Measurements from ENCODE around the gene MEAK7.
"Not testable (repeated sequence)": the region's sequence is repeated elsewhere in the genome, so short reads cannot be mapped to it uniquely, and the experiment has no call there.

MEAK7 gene

GRCh38 chr16:84532855-84533486 lies 28.5 kb upstream of the MEAK7 start:
- DNase-seq (ENCODE audit: low spot score) = no peak

- DNase-seq (ENCODE audit: low spot score) = peak; percentile 86
These were observed 27.8 kb upstream of the MEAK7 start for GRCh38 chr16:84532291-84532724.

- no peak for DNase-seq (ENCODE audit: low spot score)
These were observed 27.2 kb upstream of the MEAK7 start for GRCh38 chr16:84531671-84532111.

GRCh38 chr16:84530590-84530989 lies 26.1 kb upstream of the MEAK7 start:
- DNase-seq (ENCODE audit: low spot score) = no peak

GRCh38 chr16:84529607-84530006 lies 25.1 kb upstream of the MEAK7 start:
- DNase-seq (ENCODE audit: low spot score) = no peak

GRCh38 chr16:84528322-84528721 lies 23.9 kb upstream of the MEAK7 start:
- no peak for DNase-seq (ENCODE audit: low spot score)

- no peak for DNase-seq (ENCODE audit: low spot score)
These were observed 23.2 kb upstream of the MEAK7 start for GRCh38 chr16:84527532-84528269.

- no peak for DNase-seq (ENCODE audit: low spot score)
These were observed 22.5 kb upstream of the MEAK7 start for GRCh38 chr16:84526794-84527531.

GRCh38 chr16:84524941-84525581 lies 20.6 kb upstream of the MEAK7 start:
- not testable (repeated sequence) for DNase-seq (ENCODE audit: low spot score)

- no peak for DNase-seq (ENCODE audit: low spot score)
These were observed 20.0 kb upstream of the MEAK7 start for GRCh38 chr16:84524346-84524920.

- DNase-seq (ENCODE audit: low spot score) = no peak
These were observed 17.0 kb upstream of the MEAK7 start for GRCh38 chr16:84521497-84521770.

GRCh38 chr16:84520725-84521496 lies 16.5 kb upstream of the MEAK7 start:
- no peak for DNase-seq (ENCODE audit: low spot score)

- DNase-seq (ENCODE audit: low spot score) = no peak
These were observed 15.4 kb upstream of the MEAK7 start for GRCh38 chr16:84519855-84520254.

GRCh38 chr16:84518804-84519341 lies 14.4 kb upstream of the MEAK7 start:
- DNase-seq (ENCODE audit: low spot score) = no peak

GRCh38 chr16:84518220-84518619 lies 13.8 kb upstream of the MEAK7 start:
- DNase-seq (ENCODE audit: low spot score) = not testable (repeated sequence)

- no peak for DNase-seq (ENCODE audit: low spot score)
These were observed 12.9 kb upstream of the MEAK7 start for GRCh38 chr16:84517366-84517765.

- no peak for DNase-seq (ENCODE audit: low spot score)
These were observed 10.7 kb upstream of the MEAK7 start for GRCh38 chr16:84514874-84515835.

- DNase-seq (ENCODE audit: low spot score) = no peak
These were observed 9.9 kb upstream of the MEAK7 start for GRCh38 chr16:84514295-84514873.

GRCh38 chr16:84513666-84514065 lies 9.2 kb upstream of the MEAK7 start:
- no peak for DNase-seq (ENCODE audit: low spot score)

- no peak for DNase-seq (ENCODE audit: low spot score)
These were observed 8.7 kb upstream of the MEAK7 start for GRCh38 chr16:84513123-84513522.
